SK-N-SH (cell line): ENCODE results near the gene RNASE8. TPM values are rescaled to one million over a fixed set of nuclear protein-coding genes. Genes with fewer than 3 reads are reported as not detected.

Experiments
- CTCF ChIA-PET: fragments of 300-600, 350-600 bp; formaldehyde crosslinking; extraction: SDS; loops from one replicate; lab custom pipeline; 2021; lab: Yijun Ruan, JAX
- POLR2A ChIA-PET: fragments of 350-600 bp; sonication (Branson Sonifier 250); formaldehyde crosslinking; extraction: SDS; loops from one replicate; lab custom pipeline; 2020; ENCODE audit warnings: antibody characterized with exemption, inconsistent platforms; lab: Yijun Ruan, JAX
- DNase-seq: peaks from one replicate; pipeline ENCODE4 v3.0.0; 2012
- H2AFZ ChIP-seq: fragments of 200-600 bp; sonication (generic); 2 replicates; pipeline ENCODE4 v1.8.1; 2016; ENCODE audit warnings: antibody characterized with exemption, mild to moderate bottlenecking, low read depth
- H3F3A ChIP-seq: fragments of 200-600 bp; sonication (generic); replicated peaks from 2 replicates; pipeline ENCODE3; 2016; ENCODE audit warnings: antibody characterized with exemption, mild to moderate bottlenecking; ENCODE audit not compliant: insufficient read depth
- H3K27ac ChIP-seq, 2 experiments: fragments of 200-500 bp in 1 of 2; fragments of 200-600 bp in 1 of 2; sonication (Bioruptor generic) in 1 of 2; sonication (generic), shearing (Covaris generic) in 1 of 2; 2 replicates each; pipeline versions ENCODE4 v1.5.1 to v1.6.1; 2014 to 2016; ENCODE audit warnings: low read depth in 2 of 2, inconsistent platforms in 1 of 2, low read length in 1 of 2, mild to moderate bottlenecking in 1 of 2, mixed read lengths in 1 of 2
- H3K27me3 ChIP-seq: fragments of 200-600 bp; sonication (generic), shearing (Covaris generic); 2 replicates; pipeline ENCODE4 v1.6.1; 2016; ENCODE audit warnings: mixed run types; ENCODE audit not compliant: insufficient read depth
- H3K36me3 ChIP-seq, 2 experiments: fragments of 200-500 bp in 1 of 2; fragments of 200-600 bp in 1 of 2; sonication (Bioruptor generic) in 1 of 2; sonication (generic) in 1 of 2; replicated peaks in 1 of 2; 2 replicates each; pipeline versions ENCODE3 to v1.5.1; 2014 to 2016; ENCODE audit warnings: low read length in 1 of 2, mild to moderate bottlenecking in 1 of 2; ENCODE audit not compliant: insufficient read depth in 2 of 2, control insufficient read depth in 1 of 2
- H3K4me1 ChIP-seq, 2 experiments: fragments of 200-500 bp in 1 of 2; fragments of 200-600 bp in 1 of 2; sonication (Bioruptor generic) in 1 of 2; sonication (generic), shearing (Covaris generic) in 1 of 2; 2 replicates each; pipeline versions ENCODE4 v1.5.1 to v1.6.1; 2014 to 2016; ENCODE audit warnings: low read depth in 1 of 2, low read length in 1 of 2, mixed run types in 1 of 2; ENCODE audit not compliant: insufficient read depth in 2 of 2, control insufficient read depth in 1 of 2
- H3K4me2 ChIP-seq: fragments of 200-600 bp; sonication (generic), shearing (Covaris generic); 2 replicates; pipeline ENCODE4 v1.6.1; 2017; ENCODE audit warnings: mixed run types
- H3K4me3 ChIP-seq, 2 experiments: fragments of 200-500 bp in 1 of 2; fragments of 200-600 bp in 1 of 2; sonication (Bioruptor generic) in 1 of 2; sonication (generic), shearing (Covaris generic) in 1 of 2; 2 replicates each; pipeline versions ENCODE4 v1.5.1 to v1.8.1; 2014 to 2016; ENCODE audit warnings: low read depth in 2 of 2, inconsistent platforms in 1 of 2, low read length in 1 of 2, mild to moderate bottlenecking in 1 of 2, mixed read lengths in 1 of 2, moderate library complexity in 1 of 2
- H3K79me2 ChIP-seq: fragments of 200-600 bp; sonication (generic); 2 replicates; pipeline ENCODE4 v1.8.1; 2017; ENCODE audit warnings: mild to moderate bottlenecking; ENCODE audit not compliant: insufficient read depth
- H3K9ac ChIP-seq: fragments of 200-600 bp; sonication (generic); 2 replicates; pipeline ENCODE4 v1.6.1; 2017; ENCODE audit warnings: mixed run types
- H3K9me2 ChIP-seq: fragments of 200-600 bp; sonication (generic); 2 replicates; pipeline ENCODE4 v1.6.1; 2017; ENCODE audit warnings: mixed run types
- H3K9me3 ChIP-seq: fragments of 200-600 bp; sonication (generic); 2 replicates; pipeline ENCODE4 v1.6.1; 2017; ENCODE audit warnings: mixed run types, mild to moderate bottlenecking, moderate library complexity
- H4K20me1 ChIP-seq: fragments of 200-600 bp; sonication (generic); 2 replicates; pipeline ENCODE4 v1.6.1; 2017; ENCODE audit warnings: mild to moderate bottlenecking, mixed run types; ENCODE audit not compliant: insufficient read depth
- ELF1 ChIP-seq: IDR thresholded peaks from 2 replicates; pipeline ENCODE4 v1.4.0; 2012
- EP300 ChIP-seq, 2 experiments: IDR thresholded peaks; 2 replicates each; pipeline versions ENCODE4 v1.4.0 to v1.6.1; 2012; ENCODE audit warnings: borderline replicate concordance in 1 of 2, low read depth in 1 of 2, low read length in 1 of 2
- FOSL2 ChIP-seq: IDR thresholded peaks from 2 replicates; pipeline ENCODE4 v1.4.0; 2012; ENCODE audit warnings: low read depth, mild to moderate bottlenecking, moderate library complexity, borderline replicate concordance
- FOXJ3 ChIP-seq: sonication (generic); formaldehyde crosslinking; IDR thresholded peaks from 2 replicates; pipeline ENCODE4 v1.5.1; 2020; ENCODE audit warnings: mild to moderate bottlenecking, missing genetic modification reagents
- GATA2 ChIP-seq: sonication (generic); formaldehyde crosslinking; IDR thresholded peaks from 2 replicates; pipeline ENCODE4 v1.5.0; 2020; ENCODE audit warnings: mild to moderate bottlenecking, missing genetic modification reagents
- JUND ChIP-seq: IDR thresholded peaks from 2 replicates; pipeline ENCODE4 v1.4.0; 2012
- PBX3 ChIP-seq: IDR thresholded peaks from 2 replicates; pipeline ENCODE4; 2012
- REST ChIP-seq: IDR thresholded peaks from 2 replicates; pipeline ENCODE4 v1.6.1; 2012; ENCODE audit warnings: mild to moderate bottlenecking, low read depth, low read length, moderate library complexity
- RFX5 ChIP-seq: IDR thresholded peaks from 2 replicates; pipeline ENCODE4 v1.6.1; 2012; ENCODE audit warnings: mild to moderate bottlenecking, improper control_type of control experiment, low read length
- SMC3 ChIP-seq: IDR thresholded peaks from 2 replicates; pipeline ENCODE4 v1.6.1; 2012; ENCODE audit warnings: low read depth, low read length, improper control_type of control experiment
- TAF1 ChIP-seq: IDR thresholded peaks from 2 replicates; pipeline ENCODE4 v1.6.1; 2012; ENCODE audit warnings: low read depth, mild to moderate bottlenecking, low read length, moderate library complexity, borderline replicate concordance
- TEAD4 ChIP-seq: IDR thresholded peaks from 2 replicates; pipeline ENCODE4 v1.4.0; 2012; ENCODE audit warnings: mild to moderate bottlenecking, borderline replicate concordance; ENCODE audit not compliant: insufficient read depth
- YY1 ChIP-seq: IDR thresholded peaks from 2 replicates; pipeline ENCODE4 v1.4.0; 2012; ENCODE audit warnings: low read depth, mild to moderate bottlenecking
- WGBS: methylation state at CpG from one replicate; pipeline ENCODE4 v1.1.6; 2017; ENCODE audit warnings: low lambda C conversion rate; 5-methylcytosine and 5-hydroxymethylcytosine counted together
- polyA plus RNA-seq, 3 experiments: library from polyadenylated mRNA; depleted of rRNA; stranded (reverse); fragments of >200 nt; gene quantifications; 2 replicates each; pipeline ENCODE4 v1.2.3, GENCODE V29; 2012

Gene RNASE8
- polyA plus RNA-seq, 1 of the 3 experiments (the other 2 are of a cell fraction) = not detected

GRCh38 chr14:21081521-21082142, 24.0 kb downstream of the RNASE8 start:
- Histone ChIP-seq H3K9ac (no peak overlapping the region), H3K9me3 (no peaks in the 10 kb centered on the region), H3K27ac (no peak overlapping the region), H3K36me3 (peaks cover 77 to 91% of the 10 kb centered on the region in 2 experiments), H3K4me1 (peaks cover 0 to 11% of the 10 kb centered on the region in 2 experiments; a peak in 3 of 4 replicates), H4K20me1 (no peaks in the 10 kb centered on the region), H2AFZ (no peak overlapping the region), H3K9me2 (no peaks in the 10 kb centered on the region), H3K27me3 (no peaks in the 10 kb centered on the region), H3F3A (peaks cover 19% of the 10 kb centered on the region), H3K4me3 (no peak overlapping the region), H3K79me2 (peaks cover 5% of the 10 kb centered on the region; the same call in 1 of the 2 replicates), H3K4me2 (no peak overlapping the region)
- ChIA-PET CTCF (interaction anchor here (0.8 to 8.6 kb wide), 5 partner anchors 10 to 67 kb away, joined by 3 to 68 read pairs (median 6); partner anchors contain the start of gene ZNF219), POLR2A (interaction anchor here (0.9 to 1.6 kb wide), 2 partner anchors 8 to 10 kb away, joined by 3 to 4 read pairs; no protein-coding TSS in a partner anchor)
- WGBS = 80% methylated on average over 2 of the region's 30 CpGs
- TF ChIP-seq EP300 (IDR thresholded peaks at IDR 0.05; ENCODE audit: borderline replicate concordance in 1 of 2, low read depth in 1 of 2, low read length in 1 of 2) = no peak
- no peak for TF ChIP-seq FOXJ3
- TF ChIP-seq JUND = no peak
- TF ChIP-seq TEAD4 = no peak
- no peak for TF ChIP-seq TAF1
- no peak for TF ChIP-seq PBX3
- no peak for TF ChIP-seq FOSL2
- TF ChIP-seq ELF1 = no peak
- peak; percentile 25 for DNase-seq

- Histone ChIP-seq H3K4me1 (peaks cover 9 to 24% of the 10 kb centered on the region in 2 experiments; a peak in 3 of 4 replicates), H3K9me2 (no peaks in the 10 kb centered on the region), H4K20me1 (no peaks in the 10 kb centered on the region), H3K27me3 (no peaks in the 10 kb centered on the region), H2AFZ (no peak overlapping the region), H3K4me2 (no peak overlapping the region), H3F3A (peaks cover 37% of the 10 kb centered on the region), H3K9ac (no peak overlapping the region), H3K36me3 (peaks cover 67 to 82% of the 10 kb centered on the region in 2 experiments), H3K27ac (peak overlapping the region in 1 of 2 experiments; percentile 6; a peak in 1 of 4 replicates), H3K4me3 (no peak overlapping the region), H3K9me3 (no peaks in the 10 kb centered on the region), H3K79me2 (peaks cover 5% of the 10 kb centered on the region; the same call in 1 of the 2 replicates)
- peak; percentile 16 for DNase-seq
- ChIA-PET CTCF (interaction anchor here (0.7 to 8.6 kb wide), 7 partner anchors 11 to 69 kb away, joined by 3 to 68 read pairs (median 10); partner anchors contain the start of genes ARHGEF40 and ZNF219), POLR2A (interaction anchor here (1.2 to 1.7 kb wide), 2 partner anchors 13 kb away, joined by 4 to 11 read pairs; no protein-coding TSS in a partner anchor)
- WGBS = 99% methylated on average over 3 of the region's 11 CpGs
- TF ChIP-seq FOSL2 = no peak
- TF ChIP-seq YY1 = no peak
- no peak for TF ChIP-seq SMC3
- no peak for TF ChIP-seq RFX5
- TF ChIP-seq PBX3 = no peak
- TF ChIP-seq REST = no peak
- TF ChIP-seq GATA2 = no peak
Measured at GRCh38 chr14:21083565-21084325, 26.1 kb downstream of the RNASE8 start.
